Uterus (tissue), 4 donors: ENCODE results near the gene ANKLE1. TPM values are rescaled to one million over a fixed set of nuclear protein-coding genes. Genes with fewer than 3 reads are reported as not detected.

ENCODE experiments used
- DNase-seq, 2 donors: peaks; one replicate each; pipeline ENCODE4 v3.0.0-alpha.2; 2019 to 2020
- H3K27ac ChIP-seq, 2 donors: fragments of 200-600 bp; sonication (generic); 1 replicate in 1 of 2; 2 replicates in 1 of 2; pipeline ENCODE4 v1.5.1; 2016 to 2018
- H3K27me3 ChIP-seq, 2 donors: fragments of 200-600 bp; sonication (generic); one replicate each; pipeline ENCODE4 v1.5.1; 2018 to 2019; ENCODE audit warnings: control low read depth in 1 of 2
- H3K36me3 ChIP-seq, 2 donors: fragments of 200-600 bp; sonication (generic); one replicate each; pipeline ENCODE4 v1.5.1; 2019; ENCODE audit warnings: control low read depth in 1 of 2
- H3K4me1 ChIP-seq, 2 donors: fragments of 200-600 bp; sonication (generic); one replicate each; pipeline ENCODE4 v1.5.1; 2018 to 2019; ENCODE audit warnings: control low read depth in 1 of 2
- H3K4me3 ChIP-seq, 2 donors: fragments of 200-600 bp; sonication (generic); 1 replicate in 1 of 2; 2 replicates in 1 of 2; pipeline ENCODE4 v1.5.1; 2018 to 2019; ENCODE audit warnings: mild to moderate bottlenecking in 1 of 2
- H3K9me3 ChIP-seq, 2 donors: fragments of 200-600 bp; sonication (generic); one replicate each; pipeline ENCODE4 v1.5.1; 2019; ENCODE audit warnings: control low read depth in 1 of 2
- CTCF ChIP-seq, 4 experiments: fragments of 200-600 bp in 2 of 4; fragments of 450-650 bp in 2 of 4; sonication (generic) in 2 of 4; IDR thresholded peaks; one replicate each; pipeline ENCODE4 v1.5.1; 2016 to 2019; ENCODE audit warnings: antibody characterized with exemption in 4 of 4, mild to moderate bottlenecking in 2 of 4, moderate library complexity in 1 of 4
- POLR2A ChIP-seq, 2 donors: fragments of 450-650 bp; IDR thresholded peaks; one replicate each; pipeline ENCODE4 v1.6.1; 2016; ENCODE audit warnings: antibody characterized with exemption in 2 of 2, mild to moderate bottlenecking in 1 of 2, moderate library complexity in 1 of 2
- intact Hi-C: fragments of 100-400 bp; cut with DNase I; formaldehyde crosslinking; loops from one replicate; pipeline ENCODE4 v1.15.1; 2023; ENCODE audit warnings: low total_unique reads
- total RNA-seq, 4 donors: library from RNA; depleted of rRNA in 3 of 4; stranded (reverse); fragments of >200 nt in 3 of 4; gene quantifications; one replicate each; pipeline versions ENCODE4 v1.1.0 to v1.2.4, GENCODE V29; 2014 to 2023
- donor health status: DM: yes; HTN: yes; CAD: no.

Gene ANKLE1
- total RNA-seq, 4 donors from 2014 or later = 1.6 to 2.4 TPM; not detected in 2

DNA sequence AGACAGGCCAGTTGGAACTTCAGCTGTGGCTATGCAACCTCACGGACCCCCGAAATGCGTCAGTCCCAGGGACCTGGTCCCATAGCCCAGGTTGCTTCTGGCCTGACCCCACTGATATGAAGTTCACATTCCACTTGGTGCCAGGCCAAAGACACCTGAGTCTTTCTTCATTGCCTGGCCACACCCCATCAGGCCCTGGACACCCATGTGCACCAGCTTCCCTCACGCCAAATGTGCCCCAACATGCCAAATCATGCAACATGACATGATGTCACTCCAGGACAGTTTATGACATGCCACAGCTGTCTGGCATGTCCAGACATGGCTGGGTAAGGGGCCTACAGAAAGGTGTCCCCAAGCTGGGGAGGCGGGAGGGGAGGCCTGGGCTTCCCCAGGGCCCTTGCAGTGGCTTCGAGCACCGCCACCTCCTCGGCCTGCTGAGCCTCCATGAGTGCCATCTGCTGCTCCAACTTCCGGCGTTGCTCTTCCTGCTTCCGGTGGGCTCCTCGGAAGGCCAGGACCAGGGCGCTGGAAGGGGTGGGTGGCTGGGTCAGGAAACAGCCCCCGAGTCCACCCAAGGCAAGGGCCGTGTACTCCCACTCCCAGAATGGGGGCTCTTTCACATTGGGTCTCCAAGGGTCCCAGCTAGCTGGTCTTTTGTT is 31.7 kb upstream of the ANKLE1 start:
- H3K36me3 ChIP-seq = no peaks in the 10 kb centered on the region
- no peaks in the 10 kb centered on the region for H3K4me1 ChIP-seq
- intact Hi-C loops = no loop called here
- no peak overlapping the region for H3K27ac ChIP-seq
- TF ChIP-seq CTCF (IDR thresholded peaks at IDR 0.05) (no peak), POLR2A (IDR thresholded peaks at IDR 0.05) (no peak)
- DNase-seq = no peak
- H3K9me3 ChIP-seq = no peaks in the 10 kb centered on the region
- H3K4me3 ChIP-seq = no peak overlapping the region
- H3K27me3 ChIP-seq = no peaks in the 10 kb centered on the region

GRCh38 chr19:17254636-17255035 is 27.1 kb upstream of the ANKLE1 start:
- no peaks in the 10 kb centered on the region for H3K36me3 ChIP-seq
- TF ChIP-seq POLR2A (IDR thresholded peaks at IDR 0.05) = no peak
- TF ChIP-seq CTCF (IDR thresholded peaks at IDR 0.05) = no peak
- no peak overlapping the region for H3K4me3 ChIP-seq
- no peak overlapping the region for H3K27ac ChIP-seq
- H3K9me3 ChIP-seq = no peaks in the 10 kb centered on the region
- DNase-seq = no peak
- no peaks in the 10 kb centered on the region for H3K27me3 ChIP-seq
- intact Hi-C loops = no loop called here
- no peaks in the 10 kb centered on the region for H3K4me1 ChIP-seq

DNA sequence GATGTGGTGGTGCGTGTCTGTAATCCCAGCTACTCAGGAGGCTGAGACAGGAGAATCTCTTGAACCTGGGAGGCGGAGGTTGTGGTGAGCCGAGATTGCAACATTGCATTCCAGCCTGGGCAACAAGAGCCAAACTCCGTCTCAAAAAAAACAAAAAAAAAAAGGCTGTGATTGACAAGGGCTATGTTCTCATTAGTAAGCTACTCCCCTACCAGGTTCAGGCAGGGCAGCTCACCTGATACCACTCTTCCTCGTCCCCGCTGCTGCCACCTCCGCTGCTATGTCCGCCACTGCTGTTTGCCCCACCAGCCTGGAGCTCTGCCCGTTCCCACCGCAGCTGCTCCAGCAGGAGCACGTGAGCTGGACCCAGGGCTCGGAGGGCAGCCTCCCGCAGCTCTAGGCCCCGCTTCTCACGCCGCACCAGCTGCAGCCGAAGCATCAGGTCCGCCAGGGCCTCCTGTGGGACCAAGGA is 26.5 kb upstream of the ANKLE1 start:
- Histone ChIP-seq H3K9me3 (no peaks in the 10 kb centered on the region), H3K27me3 (no peaks in the 10 kb centered on the region), H3K27ac (no peak overlapping the region), H3K4me1 (no peaks in the 10 kb centered on the region), H3K4me3 (no peak overlapping the region), H3K36me3 (no peaks in the 10 kb centered on the region)
- no peak for DNase-seq
- no peak for TF ChIP-seq POLR2A (IDR thresholded peaks at IDR 0.05)
- no peak for TF ChIP-seq CTCF (IDR thresholded peaks at IDR 0.05)
- intact Hi-C loops = no loop called here

DNA sequence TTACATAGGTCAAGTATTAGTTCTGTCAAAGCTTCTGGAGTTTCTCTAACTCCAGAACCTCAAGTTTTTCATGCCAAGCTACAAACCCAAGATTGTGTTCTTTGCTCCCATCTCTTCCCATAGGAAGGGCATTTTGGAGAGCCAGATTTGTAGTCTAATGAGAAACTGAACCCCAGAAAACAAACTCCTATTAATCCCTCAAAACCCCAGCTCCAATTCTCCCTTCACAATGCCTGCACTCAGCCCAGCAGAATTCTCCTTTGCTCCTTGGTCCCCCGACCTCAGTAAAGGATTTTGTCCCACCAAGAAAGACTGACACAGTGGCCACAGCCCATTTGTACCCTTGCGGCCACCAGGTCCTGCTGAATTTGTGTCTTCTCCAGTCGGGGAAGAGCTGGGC is 25.6 kb upstream of the ANKLE1 start:
- Histone ChIP-seq H3K27ac (no peak overlapping the region), H3K4me3 (no peak overlapping the region), H3K27me3 (no peaks in the 10 kb centered on the region), H3K9me3 (no peaks in the 10 kb centered on the region), H3K4me1 (no peaks in the 10 kb centered on the region), H3K36me3 (no peaks in the 10 kb centered on the region)
- intact Hi-C loops = no loop called here
- DNase-seq = no peak
- TF ChIP-seq POLR2A (IDR thresholded peaks at IDR 0.05) (no peak), CTCF (IDR thresholded peaks at IDR 0.05) (no peak)

GRCh38 chr19:17259118-17259780 is 22.5 kb upstream of the ANKLE1 start:
- no peak for TF ChIP-seq CTCF (IDR thresholded peaks at IDR 0.05)
- no peak for TF ChIP-seq POLR2A (IDR thresholded peaks at IDR 0.05)
- Histone ChIP-seq H3K36me3 (no peaks in the 10 kb centered on the region), H3K4me3 (no peak overlapping the region), H3K27me3 (no peaks in the 10 kb centered on the region), H3K4me1 (no peaks in the 10 kb centered on the region), H3K27ac (no peak overlapping the region), H3K9me3 (no peaks in the 10 kb centered on the region)
- no peak for DNase-seq
- intact Hi-C loops = no loop called here
